RPMI7951 (cell line): ENCODE data around the gene RUNDC1. TPM values are rescaled to one million over a fixed set of nuclear protein-coding genes. Genes with fewer than 3 reads are reported as not detected.
"Not testable (repeated sequence)": the region's sequence is repeated elsewhere in the genome, so short reads cannot be mapped to it uniquely, and the experiment has no call there.

Experiments used
- DNase-seq: peaks from one replicate; pipeline ENCODE4 v3.0.0-alpha.2; 2012; ENCODE audit warnings: low read depth
- total RNA-seq: library from RNA; depleted of rRNA; stranded (reverse); fragments of >200 nt; shearing (Covaris generic); gene quantifications from 2 replicates; pipeline ENCODE4 v1.2.3, GENCODE V29; 2014

The RUNDC1 gene
- total RNA-seq, 1 experiment from 2014 or later = 4.7 TPM

- no peak for DNase-seq
Measured at GRCh38 chr17:42991471-42991870, 11.1 kb downstream of the RUNDC1 start.

GRCh38 chr17:42992872-42993271, 12.5 kb downstream of the RUNDC1 start:
- DNase-seq = no peak

GRCh38 chr17:42993913-42994312, 13.5 kb downstream of the RUNDC1 start:
- not testable (repeated sequence) for DNase-seq

GRCh38 chr17:42997390-42997983, 17.1 kb downstream of the RUNDC1 start:
- no peak for DNase-seq

- peak; percentile 100 for DNase-seq
Measured at GRCh38 chr17:42997984-42998938, 17.9 kb downstream of the RUNDC1 start, which contains the start of gene RPL27. Gene RPL27 (plus strand): TSS chr17:42998419. CDS start chr17:42998751, 332 bp downstream.

GRCh38 chr17:42999003-42999525, 18.7 kb downstream of the RUNDC1 start:
- no peak for DNase-seq

GRCh38 chr17:43000894-43001293, 20.5 kb downstream of the RUNDC1 start:
- DNase-seq = not testable (repeated sequence)

- DNase-seq = peak; percentile 32
Measured at GRCh38 chr17:43003542-43004172, 23.3 kb downstream of the RUNDC1 start.

GRCh38 chr17:43006639-43007551, 26.5 kb downstream of the RUNDC1 start, which contains the start of gene IFI35:
Gene IFI35 (plus strand): TSS chr17:43006784. CDS start chr17:43006948, 164 bp downstream.
- DNase-seq = peak; percentile 83

- DNase-seq = no peak
Measured at GRCh38 chr17:43010667-43011308, 30.4 kb downstream of the RUNDC1 start.

GRCh38 chr17:43011728-43012472, 31.5 kb downstream of the RUNDC1 start:
- DNase-seq = no peak

GRCh38 chr17:43013296-43013695, 32.9 kb downstream of the RUNDC1 start:
- DNase-seq = no peak

GRCh38 chr17:43014020-43014648, 33.8 kb downstream of the RUNDC1 start:
- DNase-seq = no peak

- DNase-seq = no peak
Measured at GRCh38 chr17:43014649-43015542, 34.5 kb downstream of the RUNDC1 start.

- no peak for DNase-seq
Measured at GRCh38 chr17:43015579-43015978, 35.2 kb downstream of the RUNDC1 start.

- DNase-seq = no peak
Measured at GRCh38 chr17:43016216-43016615, 35.9 kb downstream of the RUNDC1 start.

GRCh38 chr17:43018008-43018853, 37.9 kb downstream of the RUNDC1 start:
- DNase-seq = no peak
